ENCODE data around the gene SPTAN1. TPM values are rescaled to one million over a fixed set of nuclear protein-coding genes. Genes with fewer than 3 reads are reported as not detected.

Gene SPTAN1
- polyA plus RNA-seq, 2 of the 4 experiments (the other 2 are of a cell fraction), result 104 to 122 TPM

GRCh38 chr9:128619127-128619526 is 66.7 kb downstream of the SPTAN1 start:
- H3K9me3 ChIP-seq, result no peaks in the 10 kb centered on the region
- POLR2A ChIA-PET, result no interaction called here
- DNase-seq (ENCODE audit: low read depth in 1 of 2, low spot score in 1 of 2) (no peak), ATAC-seq (no peak), FAIRE-seq (no peak)
- 96% methylated on average over 6 of the region's 6 CpGs for WGBS (ENCODE audit: missing lambda C conversion rate)
- H3K4me2 ChIP-seq, result no peak overlapping the region
- CTCF ChIA-PET, result interaction anchor here (7.7 kb wide), 1 partner anchor 17 kb away, joined by 61 read pairs; no protein-coding TSS in a partner anchor
- no peaks in the 10 kb centered on the region for H3K4me1 ChIP-seq
- no peak overlapping the region for H3K4me3 ChIP-seq
- no peak overlapping the region for H3K27ac ChIP-seq
- TF ChIP-seq KDM1A (IDR thresholded peaks at IDR 0.05; ENCODE audit: low read depth) (no peak), MAFK (IDR thresholded peaks at IDR 0.05; ENCODE audit: partially characterized antibody) (no peak), FOXS1 (CRISPR knock-in tag; IDR thresholded peaks at IDR 0.05) (no peak), FOSB (CRISPR knock-in tag; IDR thresholded peaks at IDR 0.05) (no peak), RCOR1 (IDR thresholded peaks at IDR 0.05; ENCODE audit: low read depth, low read length) (no peak), PHF8 (IDR thresholded peaks at IDR 0.05; ENCODE audit: borderline replicate concordance, low read depth) (no peak)
- TF ChIP-seq, protein P1, sequence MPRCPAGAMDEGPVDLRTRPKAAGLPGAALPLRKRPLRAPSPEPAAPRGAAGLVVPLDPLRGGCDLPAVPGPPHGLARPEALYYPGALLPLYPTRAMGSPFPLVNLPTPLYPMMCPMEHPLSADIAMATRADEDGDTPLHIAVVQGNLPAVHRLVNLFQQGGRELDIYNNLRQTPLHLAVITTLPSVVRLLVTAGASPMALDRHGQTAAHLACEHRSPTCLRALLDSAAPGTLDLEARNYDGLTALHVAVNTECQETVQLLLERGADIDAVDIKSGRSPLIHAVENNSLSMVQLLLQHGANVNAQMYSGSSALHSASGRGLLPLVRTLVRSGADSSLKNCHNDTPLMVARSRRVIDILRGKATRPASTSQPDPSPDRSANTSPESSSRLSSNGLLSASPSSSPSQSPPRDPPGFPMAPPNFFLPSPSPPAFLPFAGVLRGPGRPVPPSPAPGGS (IDR thresholded peaks at IDR 0.05), result no peak
- TF ChIP-seq, protein P2, sequence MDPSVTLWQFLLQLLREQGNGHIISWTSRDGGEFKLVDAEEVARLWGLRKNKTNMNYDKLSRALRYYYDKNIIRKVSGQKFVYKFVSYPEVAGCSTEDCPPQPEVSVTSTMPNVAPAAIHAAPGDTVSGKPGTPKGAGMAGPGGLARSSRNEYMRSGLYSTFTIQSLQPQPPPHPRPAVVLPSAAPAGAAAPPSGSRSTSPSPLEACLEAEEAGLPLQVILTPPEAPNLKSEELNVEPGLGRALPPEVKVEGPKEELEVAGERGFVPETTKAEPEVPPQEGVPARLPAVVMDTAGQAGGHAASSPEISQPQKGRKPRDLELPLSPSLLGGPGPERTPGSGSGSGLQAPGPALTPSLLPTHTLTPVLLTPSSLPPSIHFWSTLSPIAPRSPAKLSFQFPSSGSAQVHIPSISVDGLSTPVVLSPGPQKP (IDR thresholded peaks at IDR 0.05; ENCODE audit: low read depth, low read length), result no peak

- Histone ChIP-seq H3K9me3 (no peaks in the 10 kb centered on the region), H3K4me2 (no peak overlapping the region), H3K4me3 (no peak overlapping the region), H3K27ac (no peak overlapping the region), H3K4me1 (no peaks in the 10 kb centered on the region)
- WGBS (ENCODE audit: missing lambda C conversion rate), result 97% methylated on average over 4 of the region's 5 CpGs
- no peak for FAIRE-seq
- POLR2A ChIA-PET, result no interaction called here
- no peak for TF ChIP-seq BHLHE40 (IDR thresholded peaks at IDR 0.05; ENCODE audit: low read depth, low read length)
- TF ChIP-seq KDM1A (IDR thresholded peaks at IDR 0.05; ENCODE audit: low read depth), result no peak
- TF ChIP-seq PHF8 (IDR thresholded peaks at IDR 0.05; ENCODE audit: borderline replicate concordance, low read depth), result no peak
- TF ChIP-seq NR3C1 (IDR thresholded peaks at IDR 0.05), result no peak
- TF ChIP-seq ZNF302 (CRISPR knock-in tag; IDR thresholded peaks at IDR 0.05), result no peak
- TF ChIP-seq FOSL2 (IDR thresholded peaks at IDR 0.05), result no peak
- no peak for TF ChIP-seq FOSL2 (CRISPR knock-in tag; IDR thresholded peaks at IDR 0.05)
- no peak for TF ChIP-seq USF2 (IDR thresholded peaks at IDR 0.05)
- TF ChIP-seq GATA3 (IDR thresholded peaks at IDR 0.05; ENCODE audit: borderline replicate concordance), result no peak
- TF ChIP-seq RFX5 (IDR thresholded peaks at IDR 0.05), result no peak
- TF ChIP-seq, protein P3, sequence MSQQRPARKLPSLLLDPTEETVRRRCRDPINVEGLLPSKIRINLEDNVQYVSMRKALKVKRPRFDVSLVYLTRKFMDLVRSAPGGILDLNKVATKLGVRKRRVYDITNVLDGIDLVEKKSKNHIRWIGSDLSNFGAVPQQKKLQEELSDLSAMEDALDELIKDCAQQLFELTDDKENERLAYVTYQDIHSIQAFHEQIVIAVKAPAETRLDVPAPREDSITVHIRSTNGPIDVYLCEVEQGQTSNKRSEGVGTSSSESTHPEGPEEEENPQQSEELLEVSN (IDR thresholded peaks at IDR 0.05; ENCODE audit: borderline replicate concordance, low read depth), result no peak
- TF ChIP-seq POLR2A (IDR thresholded peaks at IDR 0.05; ENCODE audit: low read length), result no peak
- no peak for TF ChIP-seq JUN (IDR thresholded peaks at IDR 0.05)
- TF ChIP-seq EP300 (IDR thresholded peaks at IDR 0.05), result no peak
- no peak for TF ChIP-seq HOXA7 (CRISPR knock-in tag; IDR thresholded peaks at IDR 0.05)
- no peak for TF ChIP-seq CHD2 (IDR thresholded peaks at IDR 0.05; ENCODE audit: low read length, partially characterized antibody)
- no peak for TF ChIP-seq EHF (CRISPR knock-in tag; IDR thresholded peaks at IDR 0.05)
- TF ChIP-seq HDAC2 (IDR thresholded peaks at IDR 0.05), result no peak
- TF ChIP-seq CBX2 (IDR thresholded peaks at IDR 0.05; ENCODE audit: borderline replicate concordance, low read depth), result no peak
- TF ChIP-seq CBX8 (IDR thresholded peaks at IDR 0.05), result no peak
- TF ChIP-seq, protein P4, sequence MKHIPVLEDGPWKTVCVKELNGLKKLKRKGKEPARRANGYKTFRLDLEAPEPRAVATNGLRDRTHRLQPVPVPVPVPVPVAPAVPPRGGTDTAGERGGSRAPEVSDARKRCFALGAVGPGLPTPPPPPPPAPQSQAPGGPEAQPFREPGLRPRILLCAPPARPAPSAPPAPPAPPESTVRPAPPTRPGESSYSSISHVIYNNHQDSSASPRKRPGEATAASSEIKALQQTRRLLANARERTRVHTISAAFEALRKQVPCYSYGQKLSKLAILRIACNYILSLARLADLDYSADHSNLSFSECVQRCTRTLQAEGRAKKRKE (CRISPR knock-in tag; IDR thresholded peaks at IDR 0.05; ENCODE audit: low read depth), result no peak
- CTCF ChIA-PET, result interaction anchor here (1.2 to 7.7 kb wide), 2 partner anchors 8 to 16 kb away, joined by 3 to 61 read pairs; no protein-coding TSS in a partner anchor
- no peak for ATAC-seq
- no peak for DNase-seq (ENCODE audit: low read depth in 1 of 2, low spot score in 1 of 2)
These were observed 67.4 kb downstream of the SPTAN1 start for GRCh38 chr9:128619779-128620178.

All from A549 (cell line).